ENCODE results near the gene PPP4R3A.

- TF ChIP-seq SP1 (IDR thresholded peaks at IDR 0.05) (peak; percentile 64; the same call in 1 of the 2 replicates), ZNF384 (IDR thresholded peaks at IDR 0.05) (no peak), CTBP1 (IDR thresholded peaks at IDR 0.05; ENCODE audit: borderline replicate concordance) (no peak), FOXM1 (IDR thresholded peaks at IDR 0.05; ENCODE audit: borderline replicate concordance) (no peak), TARDBP (IDR thresholded peaks at IDR 0.05) (no peak), FOXK2 (IDR thresholded peaks at IDR 0.05) (no peak), ARNT (IDR thresholded peaks at IDR 0.05) (peak; percentile 96), L3MBTL2 (conservative IDR thresholded peaks at IDR 0.05) (peak; percentile 78), ELF4 (IDR thresholded peaks at IDR 0.05) (peak; percentile 47), NFRKB (IDR thresholded peaks at IDR 0.05) (peak; percentile 92), FOXA1 (IDR thresholded peaks at IDR 0.05) (no peak), BHLHE40 (IDR thresholded peaks at IDR 0.05; ENCODE audit: borderline replicate concordance) (no peak), LEF1 (IDR thresholded peaks at IDR 0.05; ENCODE audit: borderline replicate concordance) (no peak)
These were observed at the start of gene PPP4R3A for GRCh38 chr14:91510171-91511042.
